ENCODE results near the gene NUDT1.

Gene NUDT1

DNA sequence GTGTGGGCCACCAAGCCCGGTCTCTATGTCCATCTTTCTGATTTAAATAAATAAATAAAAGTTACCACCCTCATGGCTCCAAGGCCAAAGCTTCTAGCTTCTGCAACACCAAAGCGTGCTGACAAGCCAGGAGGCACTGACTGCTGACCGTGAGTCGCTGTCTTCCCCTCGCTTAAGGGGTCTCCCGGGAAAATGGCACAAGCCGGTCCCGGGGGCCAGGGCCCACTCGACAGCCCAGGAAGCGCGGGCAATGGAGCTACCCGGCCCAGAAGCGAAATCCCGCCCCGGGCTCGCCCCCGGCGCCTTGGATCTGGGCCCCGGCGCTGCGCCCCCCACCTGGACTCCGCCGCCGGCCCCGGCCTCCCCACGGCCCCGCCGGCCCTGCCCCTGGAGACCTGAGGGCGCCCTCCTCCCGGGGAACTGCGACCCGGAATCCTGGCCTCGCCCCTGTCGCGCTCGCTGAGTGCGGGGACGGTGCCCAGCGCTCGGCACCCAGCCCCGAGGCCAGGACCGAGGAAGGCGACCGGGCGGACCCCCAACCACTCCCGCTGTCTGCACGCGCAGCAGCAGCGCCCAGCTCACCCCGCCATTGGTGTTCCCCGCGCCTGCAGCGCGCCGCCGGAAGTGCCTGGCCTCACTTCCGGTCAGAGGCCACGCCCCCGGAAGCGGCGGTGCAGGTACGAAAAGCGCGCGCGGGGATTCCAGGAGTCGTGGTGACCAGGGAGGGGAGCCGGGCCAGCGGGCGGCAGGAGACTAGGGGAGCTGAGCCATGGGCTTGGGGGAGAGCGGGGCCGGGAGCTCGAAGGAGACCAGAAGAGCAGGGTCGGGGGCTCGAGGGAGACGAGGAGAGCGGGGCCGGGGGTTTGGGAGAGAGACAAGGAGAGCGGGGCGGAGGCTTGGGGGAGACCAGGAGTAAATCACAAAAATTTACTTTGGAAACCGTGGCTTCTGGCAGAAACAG, at the start of gene NUDT1, which contains the start of gene MRM2:
NUDT1 (plus strand) TSS at position 647 of the 961 bp plus-strand sequence. CDS start 2,349 bp downstream, outside the sequence.
MRM2 (minus strand) TSS at position 626 of the 961 bp plus-strand sequence; CDS start at position 590, 36 bp downstream.
- peak; percentile 84 for DNase-seq

DNA sequence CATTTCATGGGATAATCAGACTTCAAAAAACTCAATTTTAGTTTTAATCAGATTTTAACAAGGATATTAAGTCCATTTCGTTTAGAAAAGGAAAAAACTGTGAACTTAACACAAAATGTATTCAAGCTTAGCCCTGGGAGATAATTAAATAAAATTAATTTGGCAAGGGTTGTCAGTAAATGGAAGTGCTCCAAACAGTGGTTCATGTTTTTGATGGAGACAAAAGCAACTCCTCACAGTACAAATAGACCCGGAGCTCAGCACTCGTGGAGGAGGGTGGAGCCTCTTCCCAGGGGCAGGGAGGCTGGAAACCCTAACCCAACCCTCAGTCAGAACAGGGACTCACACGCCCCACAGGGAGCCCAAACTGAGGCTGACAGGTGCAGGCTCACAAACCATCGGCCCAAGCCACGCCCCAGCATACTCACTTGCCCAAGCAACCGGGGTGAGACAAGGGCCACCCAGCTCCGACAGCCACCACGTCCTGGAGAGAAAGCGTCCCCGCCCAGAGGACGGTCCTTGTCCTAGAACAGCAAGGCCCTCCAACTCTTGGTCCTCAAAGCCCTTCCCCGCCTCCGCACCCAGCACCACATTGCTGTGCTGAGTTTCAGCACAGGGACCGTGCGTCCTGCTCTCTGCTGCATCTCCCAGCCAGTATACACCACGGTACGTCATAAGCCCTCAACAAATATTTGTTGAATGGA, 49.0 kb upstream of the NUDT1 start:
- no peak for DNase-seq

- no peak for DNase-seq
These were observed 48.3 kb upstream of the NUDT1 start for GRCh38 chr7:2193575-2194305.

- no peak for DNase-seq
These were observed 46.4 kb upstream of the NUDT1 start for GRCh38 chr7:2195400-2196246.

GRCh38 chr7:2196381-2197378, 45.3 kb upstream of the NUDT1 start:
- DNase-seq, result no peak

GRCh38 chr7:2197436-2198155, 44.4 kb upstream of the NUDT1 start:
- DNase-seq, result no peak

- DNase-seq, result no peak
These were observed 43.8 kb upstream of the NUDT1 start for GRCh38 chr7:2198206-2198605.

- DNase-seq, result no peak
These were observed 43.3 kb upstream of the NUDT1 start for GRCh38 chr7:2198760-2199159.

DNA sequence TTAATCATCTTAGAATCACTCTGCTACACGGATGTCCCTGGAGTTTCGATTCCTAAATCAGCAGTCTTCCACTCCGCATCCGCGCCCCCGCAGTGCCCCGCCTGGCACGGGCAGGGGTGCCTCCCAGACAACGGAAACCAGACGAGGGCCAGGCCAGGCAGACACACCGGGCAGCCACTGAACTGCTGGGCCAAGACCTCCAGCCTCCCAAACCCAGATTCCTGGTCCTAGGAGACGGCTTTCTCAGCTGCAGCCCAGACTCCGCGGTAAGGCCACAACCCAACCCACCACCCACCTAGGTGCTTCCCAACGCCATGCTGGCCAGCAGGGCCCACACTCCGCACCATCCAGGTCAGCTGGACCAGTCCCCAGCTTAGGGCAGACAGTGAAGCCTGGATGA, 42.5 kb upstream of the NUDT1 start:
- DNase-seq, result no peak

GRCh38 chr7:2199956-2200583, 42.0 kb upstream of the NUDT1 start:
- DNase-seq, result no peak

DNA sequence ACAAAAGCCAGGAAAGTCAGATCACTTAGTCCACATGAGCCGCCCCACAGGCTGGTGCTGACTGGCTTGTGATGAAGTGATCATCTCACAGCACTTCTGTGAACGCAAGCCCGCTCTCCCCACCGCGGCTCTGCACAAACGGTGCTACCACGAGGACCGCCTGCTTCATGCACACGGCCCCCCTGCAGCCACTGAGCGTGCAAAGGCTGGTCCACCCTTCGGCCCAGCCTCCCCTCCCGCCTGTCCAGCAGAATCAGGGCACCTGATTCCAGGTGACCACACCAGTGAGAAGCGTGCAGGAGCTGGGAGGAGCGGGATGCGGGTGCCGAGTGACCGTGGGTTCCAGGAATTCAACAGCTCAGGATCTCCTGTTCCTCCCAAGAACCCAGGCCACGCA, 41.4 kb upstream of the NUDT1 start:
- DNase-seq, result no peak

DNA sequence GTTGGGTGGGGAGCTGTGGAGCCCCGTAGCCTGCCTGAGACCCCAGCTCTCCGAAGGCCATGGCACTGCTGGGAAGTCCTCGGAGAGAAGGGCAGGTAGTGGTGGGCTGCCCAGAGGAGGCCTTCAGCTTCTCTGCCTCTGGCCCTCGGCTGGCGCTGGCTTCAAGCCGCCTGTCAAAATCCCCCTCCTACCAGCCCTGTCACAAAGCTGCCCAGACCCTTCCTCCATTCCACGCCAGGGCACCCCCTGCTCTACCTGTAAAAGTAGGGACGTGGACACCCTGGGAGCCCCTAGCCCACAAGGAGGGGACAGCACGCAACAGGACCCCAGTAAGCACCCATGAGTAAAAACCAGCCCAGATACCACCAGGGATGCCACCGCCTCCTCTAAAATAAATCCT, 40.9 kb upstream of the NUDT1 start:
- no peak for DNase-seq

GRCh38 chr7:2201686-2202360, 40.2 kb upstream of the NUDT1 start:
- no peak for DNase-seq

DNA sequence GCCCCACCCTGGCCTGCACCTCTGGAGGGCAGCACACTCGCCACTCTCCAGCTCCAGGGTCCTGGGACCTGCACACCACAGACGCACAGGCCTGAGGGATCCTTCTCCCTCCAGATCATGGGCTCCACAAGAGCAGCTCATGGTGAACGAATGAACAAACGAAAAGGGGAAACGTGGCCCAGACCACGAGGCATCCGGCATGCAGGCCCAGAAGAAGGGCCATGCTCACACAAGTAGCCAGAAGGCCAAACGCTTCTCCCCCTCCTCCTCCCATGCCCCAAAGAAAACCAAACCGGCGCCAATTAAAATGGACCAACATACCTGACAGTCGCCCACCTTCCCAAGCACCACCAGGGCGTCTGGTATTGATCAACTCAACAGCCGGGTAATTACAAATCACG, 39.7 kb upstream of the NUDT1 start:
- no peak for DNase-seq

GRCh38 chr7:2202901-2203765, 38.9 kb upstream of the NUDT1 start:
- DNase-seq, result no peak

DNA sequence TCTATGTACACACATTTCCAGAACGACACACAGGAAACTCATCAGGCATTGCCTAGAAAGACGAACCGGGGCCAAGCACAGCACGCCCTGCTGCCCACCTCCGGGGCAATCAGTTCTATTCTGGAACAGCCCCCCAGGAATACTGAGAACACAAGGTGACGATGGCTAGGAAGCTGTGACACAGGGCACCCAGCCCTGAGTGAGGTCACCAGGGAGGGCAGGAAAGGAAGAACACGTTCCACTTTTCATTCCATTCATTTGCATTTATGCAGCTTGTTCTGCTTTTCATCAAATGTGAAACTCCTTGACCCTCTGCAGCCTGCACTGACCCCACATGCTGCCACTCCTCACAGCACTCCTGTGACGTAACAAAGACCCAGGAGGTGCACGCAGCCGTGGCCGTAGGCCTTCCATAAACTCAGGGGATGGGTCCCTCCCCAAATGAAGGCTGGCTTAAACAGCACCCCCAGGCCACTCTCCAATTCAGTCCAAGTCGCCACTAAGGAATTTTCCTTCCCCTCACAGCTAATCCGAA, 38.2 kb upstream of the NUDT1 start:
- DNase-seq, result no peak

DNA sequence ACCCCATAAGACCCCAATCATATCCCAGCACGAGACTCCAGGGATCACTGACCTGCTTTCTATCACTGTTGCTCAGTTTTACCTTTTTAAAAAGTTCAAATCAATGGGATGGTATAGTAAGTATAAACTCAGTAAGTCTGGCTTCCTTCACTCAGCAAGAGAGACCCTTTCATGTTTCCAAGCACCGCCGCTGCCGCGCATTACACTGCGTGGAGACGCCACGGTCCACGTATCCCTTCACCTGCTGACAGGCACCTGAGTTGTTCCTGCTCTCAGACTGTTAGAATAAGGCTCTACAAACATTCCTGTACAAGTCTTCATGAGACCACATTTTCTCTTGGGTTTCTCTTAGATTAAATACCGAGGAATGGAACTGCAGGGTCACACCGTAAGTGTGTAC, 37.6 kb upstream of the NUDT1 start:
- DNase-seq, result no peak
